ENCODE results near the gene GDF9. TPM values are rescaled to one million over a fixed set of nuclear protein-coding genes. Genes with fewer than 3 reads are reported as not detected.

Gene GDF9
- total RNA-seq, 1 experiment from 2014 or later, result 0.42 TPM

DNA sequence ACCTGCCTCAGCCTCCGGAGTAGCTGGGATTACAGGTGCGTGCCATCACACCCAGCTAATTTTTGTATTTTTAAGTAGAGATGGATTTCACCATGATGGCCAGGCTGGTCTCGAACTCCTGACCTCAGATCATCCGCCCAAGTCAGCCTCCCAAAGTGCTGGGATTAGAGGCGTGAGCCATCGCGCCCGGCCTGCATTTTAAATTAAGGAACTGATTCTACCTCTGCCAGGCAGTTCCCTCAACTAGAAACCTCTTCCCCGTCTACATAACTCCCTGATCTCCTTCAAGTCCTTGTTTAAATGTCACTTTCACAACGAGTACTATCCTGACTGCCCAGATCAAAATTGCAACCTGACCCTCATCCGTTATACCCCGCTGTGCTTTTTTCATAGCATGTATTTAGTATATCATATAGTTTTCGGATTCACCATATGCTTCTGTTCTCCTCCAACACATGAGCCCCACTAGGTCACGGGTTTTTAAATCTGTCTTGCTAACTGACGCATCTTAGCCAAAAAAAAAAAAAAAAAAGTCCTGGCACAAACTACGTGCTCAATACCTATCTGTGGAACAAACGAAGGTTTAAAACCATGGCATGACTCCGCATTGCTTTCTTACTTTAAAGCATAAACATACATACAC is 54.0 kb downstream of the GDF9 start (continued):
- TF ChIP-seq FOXP4 (CRISPR knock-in tag; IDR thresholded peaks at IDR 0.05) (no peak), TCF7 (CRISPR knock-in tag; IDR thresholded peaks at IDR 0.05; ENCODE audit: low read depth) (no peak), ZNF396 (CRISPR knock-in tag; IDR thresholded peaks at IDR 0.05; ENCODE audit: borderline replicate concordance) (no peak), KAT7 (CRISPR knock-in tag; IDR thresholded peaks at IDR 0.05; ENCODE audit: borderline replicate concordance) (no peak), NFATC4 (CRISPR knock-in tag; IDR thresholded peaks at IDR 0.05) (no peak)
- TF ChIP-seq, protein P1, sequence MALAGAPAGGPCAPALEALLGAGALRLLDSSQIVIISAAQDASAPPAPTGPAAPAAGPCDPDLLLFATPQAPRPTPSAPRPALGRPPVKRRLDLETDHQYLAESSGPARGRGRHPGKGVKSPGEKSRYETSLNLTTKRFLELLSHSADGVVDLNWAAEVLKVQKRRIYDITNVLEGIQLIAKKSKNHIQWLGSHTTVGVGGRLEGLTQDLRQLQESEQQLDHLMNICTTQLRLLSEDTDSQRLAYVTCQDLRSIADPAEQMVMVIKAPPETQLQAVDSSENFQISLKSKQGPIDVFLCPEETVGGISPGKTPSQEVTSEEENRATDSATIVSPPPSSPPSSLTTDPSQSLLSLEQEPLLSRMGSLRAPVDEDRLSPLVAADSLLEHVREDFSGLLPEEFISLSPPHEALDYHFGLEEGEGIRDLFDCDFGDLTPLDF (CRISPR knock-in tag; IDR thresholded peaks at IDR 0.05), result no peak

Other genes starting within 250 kb of the GDF9 start
- gene IL13, start 208.3 kb downstream of the GDF9 start, total RNA-seq (2021), result not detected in 3 replicates
- not detected in 3 replicates for gene IL4, start 192.5 kb downstream of the GDF9 start, total RNA-seq (2021)
- gene KIF3A, start 128.9 kb downstream of the GDF9 start, total RNA-seq (2021), result 10.1 to 12.5 TPM (median 12.1 TPM) in 3 replicates
- 1.1 to 1.7 TPM (median 1.6 TPM) in 3 replicates for gene CCNI2, start 119.0 kb downstream of the GDF9 start, total RNA-seq (2021)
- gene SEPTIN8, start 89.2 kb downstream of the GDF9 start, total RNA-seq (2021), result 35.8 to 43.3 TPM (median 38.1 TPM) in 3 replicates
- 0.11 to 0.25 TPM (median 0.16 TPM) in 3 replicates for gene SOWAHA, start 53.2 kb downstream of the GDF9 start, total RNA-seq (2021)
- gene SHROOM1, start 35.8 kb downstream of the GDF9 start, total RNA-seq (2021), result 7.9 to 8.1 TPM (median 8.0 TPM) in 3 replicates
- gene UQCRQ, start 173 bp upstream of the GDF9 start, total RNA-seq (2021), result 244 to 256 TPM (median 244 TPM) in 3 replicates
- 1.9 to 2.4 TPM (median 2.0 TPM) in 3 replicates for gene LEAP2, start 7.2 kb upstream of the GDF9 start, total RNA-seq (2021)
- gene AFF4, start 97.2 kb upstream of the GDF9 start, total RNA-seq (2021), result 53.2 to 58.1 TPM (median 55.3 TPM) in 3 replicates
- 22.9 to 24.2 TPM (median 24.2 TPM) in 3 replicates for gene ZCCHC10, start 160.1 kb upstream of the GDF9 start, total RNA-seq (2021)
- 316 to 363 TPM (median 335 TPM) in 3 replicates for gene HSPA4, start 185.5 kb upstream of the GDF9 start, total RNA-seq (2021)